GM21447 (cell line): Measurements from ENCODE around the gene CAPN1.

Experiments used
- ATAC-seq: cut with Tn5 transposase; IDR thresholded peaks from one replicate; pipeline ENCODE4 v1.9.1; 2021; ENCODE audit not compliant: unreplicated experiment

CAPN1 gene

GRCh38 chr11:65258988-65259387 lies 77.3 kb downstream of the CAPN1 start:
- no peak for ATAC-seq

DNA sequence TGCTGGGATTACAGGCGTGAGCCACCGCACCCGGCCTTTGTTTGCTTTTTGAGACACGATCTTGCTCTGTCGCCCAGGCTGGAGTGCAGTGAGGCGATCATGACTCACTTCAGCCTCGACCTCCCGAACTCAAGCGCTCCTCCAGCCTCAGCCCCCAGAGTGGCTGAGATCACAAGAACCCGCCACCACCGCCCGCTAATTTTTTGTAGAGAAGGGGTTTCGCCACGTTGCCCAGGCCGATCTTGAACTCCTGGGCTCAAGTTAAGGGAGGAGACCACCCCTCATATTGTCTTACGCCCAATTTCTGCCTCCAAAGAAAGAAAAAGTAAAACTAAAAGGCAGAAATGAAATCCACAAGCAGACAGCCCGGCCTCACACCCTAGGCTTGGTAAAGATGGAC lies 78.6 kb downstream of the CAPN1 start:
- ATAC-seq: no peak

DNA sequence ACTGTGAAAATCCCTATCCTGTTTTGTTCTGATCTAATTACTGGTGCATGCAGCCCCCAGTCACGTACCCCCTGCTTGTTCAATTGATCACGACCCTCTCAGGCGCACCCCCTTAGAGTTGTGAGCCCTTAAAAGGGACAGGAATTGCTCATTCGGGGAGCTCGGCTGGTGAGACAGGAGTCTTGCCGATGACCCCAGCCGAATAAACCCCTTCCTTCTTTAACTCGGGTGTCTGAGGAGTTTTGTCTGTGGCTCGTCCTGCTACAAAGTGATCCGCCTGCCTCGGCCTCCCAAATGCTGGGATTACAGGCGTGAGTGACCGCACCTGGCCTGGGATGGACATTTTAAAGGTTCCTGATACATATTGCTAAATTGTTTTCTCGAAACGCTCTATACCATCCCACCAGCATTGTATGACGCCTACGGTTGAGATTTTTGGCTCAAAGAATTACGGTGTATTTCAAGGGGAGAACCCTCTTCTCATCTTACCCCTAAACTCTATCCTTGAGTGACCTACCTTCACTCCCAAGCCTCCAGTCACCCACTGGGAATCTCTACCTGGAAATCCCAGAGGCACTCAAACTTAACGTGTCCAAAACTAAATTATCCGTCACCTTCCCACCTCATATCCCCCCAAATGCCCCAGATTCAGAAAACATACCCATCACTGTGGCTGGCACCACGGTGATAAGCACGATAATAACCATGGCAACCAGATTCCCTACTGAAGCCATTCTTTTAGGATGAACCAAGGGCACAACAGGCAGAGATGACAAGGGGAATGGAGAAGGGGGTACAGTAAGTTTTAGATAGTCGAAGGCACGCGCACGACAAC lies 79.2 kb downstream of the CAPN1 start:
- peak; percentile 26 for ATAC-seq
